Smooth muscle cell (in vitro differentiated cells): ENCODE results near the gene FCHSD2. TPM values are rescaled to one million over a fixed set of nuclear protein-coding genes. Genes with fewer than 3 reads are reported as not detected.
"Not testable (repeated sequence)": the region's sequence is repeated elsewhere in the genome, so short reads cannot be mapped to it uniquely, and the experiment has no call there.

Experiments
- DNase-seq: peaks from one replicate; lab custom pipeline; 2025; ENCODE audit not compliant: unreplicated experiment; lab: John Stamatoyannopoulos, UW
- H2AFZ ChIP-seq: fragments of 200-600 bp; sonication (generic); 2 replicates; pipeline ENCODE4 v1.6.0; 2016; ENCODE audit warnings: antibody characterized with exemption, low read depth, mild to moderate bottlenecking
- H3F3A ChIP-seq: fragments of 200-600 bp; sonication (generic); 2 replicates; pipeline ENCODE4 v1.6.0; 2017; ENCODE audit warnings: antibody characterized with exemption, low read depth
- H3K27ac ChIP-seq: fragments of 200-600 bp; sonication (generic); 2 replicates; pipeline ENCODE4 v1.5.1; 2016; ENCODE audit warnings: low read depth, mild to moderate bottlenecking
- H3K27me3 ChIP-seq: fragments of 200-600 bp; sonication (generic); 2 replicates; pipeline ENCODE4 v1.6.1; 2016; ENCODE audit warnings: low read depth, mild to moderate bottlenecking
- H3K36me3 ChIP-seq: fragments of 200-600 bp; sonication (generic); 2 replicates; pipeline ENCODE4 v1.5.1; 2016; ENCODE audit warnings: low read depth
- H3K4me1 ChIP-seq: fragments of 200-600 bp; sonication (generic); 2 replicates; pipeline ENCODE4 v1.5.1; 2016; ENCODE audit warnings: low read depth
- H3K4me2 ChIP-seq: fragments of 200-600 bp; sonication (generic); 2 replicates; pipeline ENCODE4 v1.6.0; 2016; ENCODE audit warnings: mild to moderate bottlenecking
- H3K4me3 ChIP-seq: fragments of 200-600 bp; sonication (generic); 2 replicates; pipeline ENCODE4 v1.5.1; 2016; ENCODE audit warnings: mild to moderate bottlenecking
- H3K79me2 ChIP-seq: fragments of 200-600 bp; sonication (generic); 2 replicates; pipeline ENCODE4 v1.6.0; 2016; ENCODE audit warnings: low read depth, mild to moderate bottlenecking
- H3K9ac ChIP-seq: fragments of 200-600 bp; sonication (generic); 2 replicates; pipeline ENCODE4 v1.6.0; 2016; ENCODE audit warnings: low read depth
- H3K9me3 ChIP-seq: fragments of 200-600 bp; sonication (generic); replicated peaks from 2 replicates; pipeline ENCODE4 v1.5.1; 2016; ENCODE audit warnings: low read depth
- H4K20me1 ChIP-seq: fragments of 200-600 bp; sonication (generic); 2 replicates; pipeline ENCODE4 v1.6.0; 2016; ENCODE audit warnings: low read depth
- CTCF ChIP-seq: fragments of 200-600 bp; sonication (generic); IDR thresholded peaks from 2 replicates; pipeline ENCODE4 v1.5.1; 2017; ENCODE audit warnings: borderline replicate concordance, mild to moderate bottlenecking, antibody characterized with exemption; ENCODE audit not compliant: insufficient read depth, poor library complexity, severe bottlenecking
- WGBS: methylation state at CpG from one replicate; pipeline ENCODE4 v1.1.7; 2016; ENCODE audit warnings: low lambda C conversion rate; 5-methylcytosine and 5-hydroxymethylcytosine counted together
- polyA plus RNA-seq: library from polyadenylated mRNA; unstranded; fragments of >200 nt; fragmentation: Nextera tagmentation; extraction: Ambion mirVana; gene quantifications from 2 replicates; pipeline ENCODE4 v1.2.1, GENCODE V29; 2016
- total RNA-seq: library from RNA; depleted of rRNA; stranded (reverse); fragments of >200 nt; gene quantifications from 2 replicates; pipeline ENCODE4 v1.2.3, GENCODE V29; 2014

The FCHSD2 gene
- total and polyA plus RNA-seq, 2 experiments from 2014 or later = 14.6 to 24.3 TPM

- no peaks in the 10 kb centered on the region for H3K4me1 ChIP-seq
- TF ChIP-seq CTCF = no peak
- H3K27me3 ChIP-seq = no peaks in the 10 kb centered on the region
- H4K20me1 ChIP-seq = no peaks in the 10 kb centered on the region
- H3K4me3 ChIP-seq = no peak overlapping the region
- WGBS = 86% methylated on average over 1 of the region's 1 CpG
- H3K9ac ChIP-seq = no peak overlapping the region
- no peak overlapping the region for H3K4me2 ChIP-seq
- H3K79me2 ChIP-seq = no peaks in the 10 kb centered on the region
- no peaks in the 10 kb centered on the region for H3K9me3 ChIP-seq
- H2AFZ ChIP-seq = no peak overlapping the region
- H3F3A ChIP-seq = peaks cover 8% of the 10 kb centered on the region
- H3K27ac ChIP-seq = no peak overlapping the region
- no peak for DNase-seq
- peaks cover 5% of the 10 kb centered on the region for H3K36me3 ChIP-seq
These were observed 279.0 kb downstream of the FCHSD2 start for GRCh38 chr11:72863091-72863490.

- peaks cover 5% of the 10 kb centered on the region for H3K36me3 ChIP-seq
- H3K4me2 ChIP-seq = no peak overlapping the region
- no peak overlapping the region for H2AFZ ChIP-seq
- no peaks in the 10 kb centered on the region for H3K27me3 ChIP-seq
- H3F3A ChIP-seq = peaks cover 8% of the 10 kb centered on the region
- H3K4me3 ChIP-seq = no peak overlapping the region
- no peak for TF ChIP-seq CTCF
- no peaks in the 10 kb centered on the region for H3K79me2 ChIP-seq
- H3K4me1 ChIP-seq = no peaks in the 10 kb centered on the region
- H3K27ac ChIP-seq = no peak overlapping the region
- no peaks in the 10 kb centered on the region for H4K20me1 ChIP-seq
- H3K9me3 ChIP-seq = no peaks in the 10 kb centered on the region
- no peak overlapping the region for H3K9ac ChIP-seq
- WGBS = 91% methylated on average over 4 of the region's 4 CpGs
- no peak for DNase-seq
These were observed 281.5 kb downstream of the FCHSD2 start for GRCh38 chr11:72860592-72860991.

GRCh38 chr11:72860010-72860409 is 282.1 kb downstream of the FCHSD2 start:
- 92% methylated on average over 4 of the region's 4 CpGs for whole genome bisulfite sequencing
- H3K9me3 ChIP-seq = no peaks in the 10 kb centered on the region
- TF ChIP-seq CTCF = no peak
- H3K9ac ChIP-seq = no peak overlapping the region
- no peaks in the 10 kb centered on the region for H3K27me3 ChIP-seq
- no peaks in the 10 kb centered on the region for H3K4me1 ChIP-seq
- H3F3A ChIP-seq = peaks cover 4% of the 10 kb centered on the region
- no peak overlapping the region for H3K4me3 ChIP-seq
- H4K20me1 ChIP-seq = no peaks in the 10 kb centered on the region
- H3K79me2 ChIP-seq = no peaks in the 10 kb centered on the region
- no peak overlapping the region for H3K4me2 ChIP-seq
- no peak for DNase-seq
- H3K27ac ChIP-seq = no peak overlapping the region
- no peak overlapping the region for H2AFZ ChIP-seq
- H3K36me3 ChIP-seq = peaks cover 5% of the 10 kb centered on the region

DNA sequence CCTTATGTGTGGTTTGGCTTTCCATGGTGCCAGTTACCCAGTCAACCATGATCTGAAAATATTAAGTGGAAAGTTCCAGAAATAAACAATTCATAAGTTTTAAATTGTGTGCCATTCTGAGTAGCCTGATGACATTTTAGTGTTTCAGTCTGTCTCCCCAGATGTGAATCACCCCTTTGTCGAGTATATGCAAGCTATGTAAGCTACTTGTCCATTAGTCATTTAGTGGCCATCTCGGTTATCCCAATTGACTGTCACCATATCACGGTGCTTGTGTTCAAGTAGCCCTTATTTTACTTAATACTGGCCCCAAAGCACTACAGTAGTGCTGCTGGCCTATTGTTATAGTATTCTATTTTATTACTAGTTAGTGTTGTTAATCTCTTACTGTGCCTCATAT is 283.0 kb downstream of the FCHSD2 start:
- H3K4me2 ChIP-seq = no peak overlapping the region
- no peaks in the 10 kb centered on the region for H3K9me3 ChIP-seq
- H3K79me2 ChIP-seq = no peaks in the 10 kb centered on the region
- H3K4me1 ChIP-seq = no peaks in the 10 kb centered on the region
- H2AFZ ChIP-seq = no peak overlapping the region
- H3K4me3 ChIP-seq = no peak overlapping the region
- whole genome bisulfite sequencing = 91% methylated on average over 3 of the region's 3 CpGs
- no peak overlapping the region for H3K9ac ChIP-seq
- no peaks in the 10 kb centered on the region for H3F3A ChIP-seq
- DNase-seq = no peak
- H4K20me1 ChIP-seq = no peaks in the 10 kb centered on the region
- TF ChIP-seq CTCF = no peak
- H3K36me3 ChIP-seq = peaks cover 5% of the 10 kb centered on the region
- no peak overlapping the region for H3K27ac ChIP-seq
- no peaks in the 10 kb centered on the region for H3K27me3 ChIP-seq

DNA sequence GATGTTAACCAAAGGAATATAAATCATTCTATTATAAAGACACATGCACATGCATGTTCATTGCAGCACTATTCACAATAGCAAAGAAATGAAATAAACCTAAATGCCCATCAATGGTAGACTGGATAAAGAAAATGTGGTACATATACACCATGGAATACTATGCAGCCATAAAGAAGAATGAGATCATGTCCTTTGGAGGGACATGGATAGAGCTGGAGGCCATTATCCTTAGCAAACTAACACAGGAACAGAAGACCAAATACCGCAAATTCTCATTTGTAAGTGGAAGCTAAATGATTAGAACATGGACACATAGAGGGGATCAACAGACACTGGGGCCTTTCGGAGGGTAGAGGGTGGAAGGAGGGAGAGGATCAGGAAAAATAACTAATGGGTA is 283.9 kb downstream of the FCHSD2 start:
- H3K4me2 ChIP-seq, H3K27ac ChIP-seq, H3F3A ChIP-seq, H3K4me1 ChIP-seq, H3K4me3 ChIP-seq, H3K9me3 ChIP-seq, H3K79me2 ChIP-seq, H3K9ac ChIP-seq, H3K27me3 ChIP-seq, H3K36me3 ChIP-seq, DNase-seq, H2AFZ ChIP-seq, H4K20me1 ChIP-seq: not testable (repeated sequence)
- WGBS = 94% methylated on average over 2 of the region's 2 CpGs
